PC-3 (cell line): ENCODE measurements around the gene TTLL10. TPM values are rescaled to one million over a fixed set of nuclear protein-coding genes. Genes with fewer than 3 reads are reported as not detected.

Experiments
- ATAC-seq: fragments of 200-7000 bp; cut with Tn5 transposase; 2 replicates; pipeline ENCODE4 v1.9.1; 2020; ENCODE audit warnings: mild to moderate bottlenecking, moderate library complexity
- BruUV-seq: library from RNA; stranded (reverse); fragments of 400-500 nt; replicated peaks from 2 replicates; lab custom pipeline; 2021; lab: Mats Ljungman, UMichigan
- CTCF ChIA-PET: fragments of 300-600 bp; sonication (Branson Sonifier 250); formaldehyde crosslinking; loops from one replicate; lab custom pipeline; 2022; ENCODE audit warnings: antibody characterized with exemption; lab: Charles Lee
- POLR2A ChIA-PET: fragments of 300-600 bp; sonication (Branson Sonifier 250); formaldehyde crosslinking; loops from one replicate; lab custom pipeline; 2022; ENCODE audit warnings: antibody characterized with exemption; ENCODE audit not compliant: unreplicated experiment; lab: Charles Lee
- DNase-seq: peaks from one replicate; pipeline ENCODE4 v3.0.0-alpha.2; 2015
- H2AFZ ChIP-seq: fragments of 300-600 bp; sonication (generic); 2 replicates; pipeline ENCODE4 v1.6.0; 2016; ENCODE audit warnings: antibody characterized with exemption, low read length
- H3F3A ChIP-seq: fragments of 300-600 bp; sonication (generic); one replicate; pipeline ENCODE4 v1.6.0; 2017; ENCODE audit warnings: antibody characterized with exemption, low read length, control low read depth, mild to moderate bottlenecking; ENCODE audit not compliant: unreplicated experiment
- H3K27ac ChIP-seq: fragments of 300-600 bp; sonication (generic); 2 replicates; pipeline ENCODE4 v1.5.1; 2016; ENCODE audit warnings: mild to moderate bottlenecking, low read length
- H3K27me3 ChIP-seq: fragments of 300-600 bp; sonication (generic); 2 replicates; pipeline ENCODE4 v1.6.1; 2016; ENCODE audit warnings: low read length, mixed read lengths
- H3K36me3 ChIP-seq: fragments of 300-600 bp; sonication (generic); 2 replicates; pipeline ENCODE4 v1.6.1; 2016; ENCODE audit warnings: low read depth, mixed run types, low read length, mixed read lengths
- H3K4me1 ChIP-seq: fragments of 300-600 bp; sonication (generic); 2 replicates; pipeline ENCODE4 v1.5.1; 2016; ENCODE audit warnings: low read length; ENCODE audit not compliant: insufficient read depth
- H3K4me2 ChIP-seq: fragments of 300-600 bp; sonication (generic); 2 replicates; pipeline ENCODE4 v1.6.0; 2016; ENCODE audit warnings: low read length
- H3K4me3 ChIP-seq: fragments of 300-600 bp; sonication (generic); 2 replicates; pipeline ENCODE4 v1.5.1; 2016; ENCODE audit warnings: mild to moderate bottlenecking, low read length, mixed read lengths
- H3K79me2 ChIP-seq: fragments of 300-600 bp; sonication (generic); 2 replicates; pipeline ENCODE4 v1.6.1; 2017; ENCODE audit warnings: low read length, mixed read lengths
- H3K9ac ChIP-seq: fragments of 300-600 bp; sonication (generic); 2 replicates; pipeline ENCODE4 v1.6.0; 2016; ENCODE audit warnings: mild to moderate bottlenecking, low read length
- H3K9me2 ChIP-seq: fragments of 300-600 bp; sonication (generic); replicated peaks from 2 replicates; pipeline ENCODE4 v1.6.1; 2016; ENCODE audit warnings: mixed run types, low read length, mixed read lengths
- H3K9me3 ChIP-seq: fragments of 300-600 bp; sonication (generic); 2 replicates; pipeline ENCODE4 v1.6.1; 2016; ENCODE audit warnings: low read length, mixed read lengths
- H4K20me1 ChIP-seq: fragments of 300-600 bp; sonication (generic); 2 replicates; pipeline ENCODE4 v1.6.1; 2016; ENCODE audit warnings: low read length, mixed read lengths
- CTCF ChIP-seq: fragments of 300-600 bp; sonication (generic); conservative IDR thresholded peaks from 2 replicates; pipeline ENCODE4 v1.5.1; 2017; ENCODE audit warnings: antibody characterized with exemption, low read depth, mild to moderate bottlenecking, low read length
- EZH2 ChIP-seq: fragments of 300-600 bp; sonication (generic); IDR thresholded peaks from one replicate; pipeline ENCODE4 v1.6.1; 2017; ENCODE audit warnings: antibody characterized with exemption, mild to moderate bottlenecking, low read length; ENCODE audit not compliant: unreplicated experiment
- EZH2phosphoT487 ChIP-seq: fragments of 300-600 bp; sonication (generic); IDR thresholded peaks from 2 replicates; pipeline ENCODE4 v1.6.1; 2018; ENCODE audit warnings: mild to moderate bottlenecking, antibody characterized with exemption, low read length, borderline replicate concordance
- intact Hi-C: fragments of 100-400 bp; cut with micrococcal nuclease; formaldehyde crosslinking; loops from 2 replicates; pipeline ENCODE4 v1.9.0; 2023
- total RNA-seq: library from RNA; depleted of rRNA; stranded (reverse); fragments of >200 nt; gene quantifications from 2 replicates; pipeline ENCODE4 v1.2.3, GENCODE V29; 2014

TTLL10 gene
- total RNA-seq, 1 experiment from 2014 or later = 0.36 TPM

GRCh38 chr1:1134300-1134970 lies 39.2 kb upstream of the TTLL10 start:
- no peaks in the 10 kb centered on the region for H3F3A ChIP-seq
- no peaks in the 10 kb centered on the region for H3K9me2 ChIP-seq
- no peak overlapping the region for H3K9ac ChIP-seq
- no peaks in the 10 kb centered on the region for H3K27me3 ChIP-seq
- H4K20me1 ChIP-seq = no peaks in the 10 kb centered on the region
- H3K4me1 ChIP-seq = peaks cover 17% of the 10 kb centered on the region; the same call in 1 of the 2 replicates
- no peak overlapping the region for H2AFZ ChIP-seq
- intact Hi-C loops = no loop called here
- H3K79me2 ChIP-seq = no peaks in the 10 kb centered on the region
- H3K27ac ChIP-seq = no peak overlapping the region
- no peak for TF ChIP-seq CTCF
- no peak for TF ChIP-seq EZH2
- no peak for TF ChIP-seq EZH2phosphoT487
- DNase-seq (no peak), ATAC-seq (no peak)
- POLR2A ChIA-PET = no interaction called here
- H3K36me3 ChIP-seq = no peaks in the 10 kb centered on the region
- CTCF ChIA-PET = no interaction called here
- H3K4me2 ChIP-seq = no peak overlapping the region
- H3K4me3 ChIP-seq = no peak overlapping the region
- H3K9me3 ChIP-seq = no peaks in the 10 kb centered on the region
- no TSS peak for BruUV-seq

GRCh38 chr1:1135339-1136136 lies 38.1 kb upstream of the TTLL10 start:
- Histone ChIP-seq H2AFZ (no peak overlapping the region), H3K36me3 (no peaks in the 10 kb centered on the region), H3K9me3 (no peaks in the 10 kb centered on the region), H4K20me1 (no peaks in the 10 kb centered on the region), H3K79me2 (no peaks in the 10 kb centered on the region), H3K4me2 (no peak overlapping the region), H3K27me3 (no peaks in the 10 kb centered on the region), H3K9ac (no peak overlapping the region), H3K27ac (no peak overlapping the region), H3K4me3 (no peak overlapping the region), H3K4me1 (peaks cover 17% of the 10 kb centered on the region; the same call in 1 of the 2 replicates), H3K9me2 (no peaks in the 10 kb centered on the region), H3F3A (no peaks in the 10 kb centered on the region)
- no TSS peak for BruUV-seq
- no peak for ATAC-seq
- CTCF ChIA-PET = no interaction called here
- TF ChIP-seq CTCF (no peak), EZH2phosphoT487 (no peak), EZH2 (no peak)
- POLR2A ChIA-PET = no interaction called here
- DNase-seq = no peak
- intact Hi-C loops = no loop called here
